Superior temporal gyrus (tissue), 1 donor: Measurements from ENCODE around the gene MAGI2.
"Not testable (repeated sequence)": the region's sequence is repeated elsewhere in the genome, so short reads cannot be mapped to it uniquely, and the experiment has no call there.

Experiments
- DNase-seq: peaks from one replicate; pipeline ENCODE4 v3.0.0-alpha.2; 2016; ENCODE audit errors: extremely low spot score

Gene MAGI2

GRCh38 chr7:78649976-78650375 is 803.5 kb downstream of the MAGI2 start:
- no peak for DNase-seq

- DNase-seq = peak; percentile 33
Observed at GRCh38 chr7:78649236-78649635, 804.2 kb downstream of the MAGI2 start.

- DNase-seq = no peak
Observed at GRCh38 chr7:78642751-78643150, 810.7 kb downstream of the MAGI2 start.

- DNase-seq = no peak
Observed at GRCh38 chr7:78638364-78638763, 815.1 kb downstream of the MAGI2 start.

DNA sequence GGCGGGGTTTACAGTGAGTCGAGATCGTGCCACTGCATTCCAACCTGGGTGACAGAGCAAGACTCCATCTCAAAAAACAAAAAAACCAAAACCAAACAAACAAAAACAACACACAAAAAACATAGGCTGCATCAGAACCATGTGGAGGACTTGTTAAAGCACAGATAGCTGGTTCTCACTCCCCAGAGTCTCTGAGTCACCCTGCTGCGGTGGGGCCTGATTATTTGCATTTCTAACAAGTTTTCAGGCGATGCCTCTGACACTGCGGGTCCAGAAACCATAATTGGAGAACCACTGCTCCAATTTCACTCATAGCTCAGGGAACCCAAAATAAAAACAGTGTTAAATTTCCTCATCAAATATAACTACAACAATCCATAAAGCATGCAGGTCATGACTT is 816.7 kb downstream of the MAGI2 start:
- no peak for DNase-seq

- DNase-seq = no peak
Observed at GRCh38 chr7:78635026-78635793, 818.3 kb downstream of the MAGI2 start.

DNA sequence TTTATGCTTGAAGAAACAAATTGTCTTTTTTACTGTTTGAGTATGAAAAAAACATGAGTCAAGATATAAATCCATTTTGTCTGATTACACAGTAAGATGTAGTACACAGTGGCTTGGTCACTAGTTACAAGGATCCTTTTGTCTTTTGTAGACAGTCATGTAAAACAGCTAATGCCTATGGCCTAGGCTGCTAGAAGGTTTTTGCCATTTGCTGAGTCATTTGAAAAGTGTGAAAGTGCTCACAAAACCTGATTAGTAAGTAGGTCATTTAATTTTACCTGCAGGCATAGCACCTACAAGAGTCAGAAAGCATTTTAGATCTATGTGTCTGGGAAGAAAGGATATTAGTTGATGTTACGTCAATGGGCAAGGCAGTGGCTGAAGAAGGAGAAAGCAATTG is 819.4 kb downstream of the MAGI2 start:
- DNase-seq = peak; percentile 78

GRCh38 chr7:78620920-78621319 is 832.5 kb downstream of the MAGI2 start:
- DNase-seq = no peak

GRCh38 chr7:78616539-78616938 is 836.9 kb downstream of the MAGI2 start:
- no peak for DNase-seq

GRCh38 chr7:78609281-78609680 is 844.2 kb downstream of the MAGI2 start:
- no peak for DNase-seq

DNA sequence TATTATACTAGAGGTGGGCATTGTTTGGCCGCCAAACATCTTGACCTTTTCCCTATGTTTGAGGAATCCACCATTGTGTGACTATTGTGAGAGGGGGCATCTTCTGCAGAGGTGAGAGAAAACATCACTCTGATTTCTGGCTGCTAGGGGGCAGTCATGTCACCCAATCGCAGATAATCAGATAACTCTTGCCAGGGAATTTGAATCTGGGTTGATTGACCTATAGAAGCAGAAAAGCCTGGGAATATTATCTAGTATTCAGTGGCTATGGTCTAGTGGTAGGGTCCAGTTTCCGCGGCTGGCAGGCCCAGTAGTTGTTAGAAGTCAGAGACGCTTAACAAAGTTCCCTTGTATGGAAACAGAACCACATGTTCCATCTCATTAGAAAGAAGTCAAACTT is 846.4 kb downstream of the MAGI2 start:
- peak; percentile 62 for DNase-seq

DNA sequence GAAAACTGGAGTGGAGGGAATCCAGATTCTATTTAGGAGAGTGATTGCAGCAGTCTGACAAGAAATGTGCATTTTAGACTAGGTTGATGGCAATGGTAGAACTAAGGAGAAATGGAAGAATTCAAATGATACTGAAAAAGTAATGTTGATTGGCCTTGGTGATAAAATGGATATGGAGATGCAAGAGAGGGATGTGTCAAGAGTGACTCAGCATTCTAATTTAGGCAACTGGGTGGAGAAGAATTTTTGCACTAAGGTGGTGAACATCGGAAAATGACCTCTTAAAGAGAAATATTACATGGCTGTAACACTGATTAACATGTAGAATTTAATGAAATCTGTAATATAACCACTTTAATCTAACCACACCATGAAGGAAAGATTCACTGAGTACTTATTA is 848.3 kb downstream of the MAGI2 start:
- no peak for DNase-seq

GRCh38 chr7:78601728-78602127 is 851.7 kb downstream of the MAGI2 start:
- peak; percentile 65 for DNase-seq

DNA sequence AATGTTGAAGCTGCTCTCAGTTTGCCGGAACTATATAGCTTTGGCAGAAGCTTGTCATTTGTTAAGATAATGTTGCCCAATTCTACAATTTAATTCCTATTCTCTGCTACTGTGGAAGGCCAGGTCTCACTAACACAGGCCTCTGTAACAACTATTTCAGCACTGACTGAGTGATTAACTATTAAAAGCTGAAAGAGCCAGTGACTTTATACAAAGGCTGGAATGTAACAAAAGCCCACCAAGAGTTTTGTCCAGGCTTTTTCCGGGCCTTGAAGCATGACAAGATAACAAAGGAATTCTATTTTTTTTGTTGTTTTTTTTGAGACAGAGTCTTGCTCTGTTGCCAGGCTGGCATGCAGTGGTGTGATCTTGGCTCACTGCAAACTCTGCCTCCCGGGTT is 859.3 kb downstream of the MAGI2 start:
- no peak for DNase-seq

DNA sequence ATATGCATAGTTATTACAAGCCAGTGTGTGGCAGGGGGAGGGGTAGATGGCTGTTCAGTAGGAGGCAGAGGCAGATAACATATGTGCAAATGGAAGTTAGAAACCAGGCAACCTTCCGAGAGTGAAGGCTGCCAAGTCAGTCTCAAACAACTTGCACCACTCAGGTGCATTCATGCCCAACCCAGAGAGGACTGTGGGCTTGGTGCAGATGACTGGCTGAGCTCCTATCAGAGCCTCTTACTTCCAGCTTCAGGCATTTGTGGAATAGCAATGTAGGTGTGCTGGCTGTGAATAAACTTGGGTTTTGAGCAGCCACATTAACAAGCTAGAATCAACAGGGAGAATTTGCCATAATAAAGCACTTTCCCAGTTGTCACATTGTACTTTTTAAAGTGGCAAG is 865.1 kb downstream of the MAGI2 start:
- no peak for DNase-seq

GRCh38 chr7:78587443-78588044 is 865.9 kb downstream of the MAGI2 start:
- DNase-seq = no peak

- DNase-seq = no peak
Observed at GRCh38 chr7:78585980-78586379, 867.5 kb downstream of the MAGI2 start.

GRCh38 chr7:78578686-78579085 is 874.8 kb downstream of the MAGI2 start:
- no peak for DNase-seq

- not testable (repeated sequence) for DNase-seq
Observed at GRCh38 chr7:78577174-78577952, 876.1 kb downstream of the MAGI2 start.

- no peak for DNase-seq
Observed at GRCh38 chr7:78576236-78576635, 877.2 kb downstream of the MAGI2 start.

DNA sequence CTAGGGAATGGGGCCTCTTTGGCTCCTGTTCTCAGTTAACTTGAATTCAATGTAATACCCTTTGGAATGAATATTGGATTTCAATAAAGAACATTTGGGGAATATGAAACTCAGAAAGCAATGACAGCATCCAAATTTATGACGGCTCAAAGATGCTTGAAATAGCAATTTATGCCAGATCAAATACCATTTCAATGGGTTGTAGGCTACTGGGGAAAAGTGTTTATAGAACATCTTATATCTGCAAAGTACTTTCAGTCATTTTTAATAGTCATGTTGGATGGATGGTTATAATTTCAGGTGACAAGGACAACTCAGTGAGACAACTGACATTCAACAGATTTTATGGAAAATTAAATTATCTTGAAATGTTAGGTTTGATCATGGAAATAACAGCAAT is 882.2 kb downstream of the MAGI2 start:
- DNase-seq = no peak

- peak; percentile 60 for DNase-seq
Observed at GRCh38 chr7:78568690-78569089, 884.8 kb downstream of the MAGI2 start.

GRCh38 chr7:78567836-78568235 is 885.6 kb downstream of the MAGI2 start:
- DNase-seq = peak; percentile 60
